GM12875 (cell line): ENCODE data around the gene VWA1.

ENCODE experiments used
- H3K4me3 ChIP-seq: one replicate; pipeline ENCODE4 v1.5.1; 2011; ENCODE audit warnings: low read depth, low read length, control low read depth
- TF ChIP-seq, protein P1 (sequence below): IDR thresholded peaks from 2 replicates; pipeline ENCODE4 v1.5.1; 2011; ENCODE audit warnings: low read depth, mild to moderate bottlenecking, control low read depth, inconsistent platforms, low read length, moderate library complexity, borderline replicate concordance; ENCODE audit not compliant: insufficient read depth

Gene VWA1

DNA sequence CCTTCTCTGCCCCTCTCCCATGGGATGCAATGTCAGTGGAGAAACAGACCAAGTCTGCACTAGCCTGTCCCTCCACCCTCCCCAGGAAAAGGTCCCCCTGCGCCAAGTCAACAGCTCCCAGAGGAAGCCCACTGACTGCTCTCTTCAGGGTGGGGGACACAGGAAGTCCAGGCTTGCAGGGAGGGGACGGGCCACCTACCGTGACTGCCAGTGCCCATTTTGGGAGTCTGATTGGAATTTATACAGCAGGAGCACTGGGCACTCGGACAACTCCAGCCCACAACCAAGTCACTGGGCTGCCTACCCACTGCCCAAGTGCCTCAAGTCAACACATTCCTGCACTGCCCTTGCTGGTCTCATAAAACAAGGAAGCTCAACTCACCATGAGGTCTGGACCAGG lies 42.5 kb upstream of the VWA1 start:
- no peak overlapping the region for H3K4me3 ChIP-seq
- TF ChIP-seq, protein P1, sequence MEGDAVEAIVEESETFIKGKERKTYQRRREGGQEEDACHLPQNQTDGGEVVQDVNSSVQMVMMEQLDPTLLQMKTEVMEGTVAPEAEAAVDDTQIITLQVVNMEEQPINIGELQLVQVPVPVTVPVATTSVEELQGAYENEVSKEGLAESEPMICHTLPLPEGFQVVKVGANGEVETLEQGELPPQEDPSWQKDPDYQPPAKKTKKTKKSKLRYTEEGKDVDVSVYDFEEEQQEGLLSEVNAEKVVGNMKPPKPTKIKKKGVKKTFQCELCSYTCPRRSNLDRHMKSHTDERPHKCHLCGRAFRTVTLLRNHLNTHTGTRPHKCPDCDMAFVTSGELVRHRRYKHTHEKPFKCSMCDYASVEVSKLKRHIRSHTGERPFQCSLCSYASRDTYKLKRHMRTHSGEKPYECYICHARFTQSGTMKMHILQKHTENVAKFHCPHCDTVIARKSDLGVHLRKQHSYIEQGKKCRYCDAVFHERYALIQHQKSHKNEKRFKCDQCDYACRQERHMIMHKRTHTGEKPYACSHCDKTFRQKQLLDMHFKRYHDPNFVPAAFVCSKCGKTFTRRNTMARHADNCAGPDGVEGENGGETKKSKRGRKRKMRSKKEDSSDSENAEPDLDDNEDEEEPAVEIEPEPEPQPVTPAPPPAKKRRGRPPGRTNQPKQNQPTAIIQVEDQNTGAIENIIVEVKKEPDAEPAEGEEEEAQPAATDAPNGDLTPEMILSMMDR: no peak

DNA sequence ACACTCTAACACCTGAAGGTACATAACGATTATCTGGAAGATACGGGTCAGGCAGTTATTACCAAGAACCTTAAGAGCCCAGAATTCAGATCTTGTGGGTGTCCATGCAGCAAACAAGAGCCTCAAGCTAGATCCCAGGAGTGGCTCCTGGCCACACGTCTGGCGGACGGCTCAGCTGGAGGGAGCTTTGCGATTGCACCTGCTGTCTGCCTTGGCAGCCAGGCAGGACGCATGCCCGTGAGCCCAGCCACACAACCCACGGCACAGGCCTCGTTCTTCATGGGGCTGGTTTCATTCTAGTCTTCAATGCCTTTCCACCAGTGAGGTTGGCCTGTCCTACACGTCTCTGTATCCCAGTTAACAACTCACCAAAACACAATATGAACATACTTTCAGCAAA lies 42.1 kb upstream of the VWA1 start:
- TF ChIP-seq, protein P1: no peak
- H3K4me3 ChIP-seq: no peak overlapping the region

DNA sequence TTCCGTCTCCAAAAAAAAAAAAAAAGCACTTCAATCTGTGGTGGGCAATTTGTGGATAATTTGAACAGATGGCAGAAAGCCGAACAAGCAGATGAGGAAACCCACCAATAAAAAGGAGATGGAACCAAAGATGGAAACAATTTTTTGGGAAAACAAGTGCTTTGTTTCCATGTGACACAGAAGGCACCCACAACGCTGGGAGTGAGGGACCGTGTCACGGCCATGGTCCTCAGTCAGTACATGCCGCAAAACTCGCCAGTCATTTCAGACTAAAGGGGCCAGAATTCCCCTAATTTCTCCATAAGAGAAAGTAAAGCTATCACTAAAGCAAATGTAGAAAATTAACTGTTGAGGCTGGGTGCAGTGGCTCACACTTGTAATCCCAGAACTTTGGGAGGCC lies 41.4 kb upstream of the VWA1 start:
- TF ChIP-seq, protein P1: no peak

DNA sequence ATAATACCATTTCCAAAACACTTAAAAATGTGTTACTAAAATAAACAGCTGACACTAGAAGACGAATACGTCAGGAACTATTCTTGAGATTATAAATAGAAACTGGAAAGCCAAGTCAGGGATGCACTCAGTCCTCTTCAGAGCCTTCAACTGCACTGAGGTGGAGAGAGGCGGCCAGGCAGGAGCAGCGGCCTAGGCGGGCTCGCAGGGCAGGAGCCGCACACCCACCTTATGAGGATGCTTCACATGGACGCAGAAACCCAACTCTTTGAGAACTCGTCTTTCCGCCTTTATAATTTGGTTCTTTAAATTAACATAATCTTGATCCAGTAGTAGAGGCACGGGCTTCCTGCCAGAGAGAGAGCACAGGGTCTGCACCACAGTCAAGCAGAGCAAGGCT lies 40.3 kb upstream of the VWA1 start:
- TF ChIP-seq, protein P1: no peak
- no peak overlapping the region for H3K4me3 ChIP-seq

More for the DNA sequence above, 41.4 kb upstream of the VWA1 start:
- no peak overlapping the region for H3K4me3 ChIP-seq

DNA sequence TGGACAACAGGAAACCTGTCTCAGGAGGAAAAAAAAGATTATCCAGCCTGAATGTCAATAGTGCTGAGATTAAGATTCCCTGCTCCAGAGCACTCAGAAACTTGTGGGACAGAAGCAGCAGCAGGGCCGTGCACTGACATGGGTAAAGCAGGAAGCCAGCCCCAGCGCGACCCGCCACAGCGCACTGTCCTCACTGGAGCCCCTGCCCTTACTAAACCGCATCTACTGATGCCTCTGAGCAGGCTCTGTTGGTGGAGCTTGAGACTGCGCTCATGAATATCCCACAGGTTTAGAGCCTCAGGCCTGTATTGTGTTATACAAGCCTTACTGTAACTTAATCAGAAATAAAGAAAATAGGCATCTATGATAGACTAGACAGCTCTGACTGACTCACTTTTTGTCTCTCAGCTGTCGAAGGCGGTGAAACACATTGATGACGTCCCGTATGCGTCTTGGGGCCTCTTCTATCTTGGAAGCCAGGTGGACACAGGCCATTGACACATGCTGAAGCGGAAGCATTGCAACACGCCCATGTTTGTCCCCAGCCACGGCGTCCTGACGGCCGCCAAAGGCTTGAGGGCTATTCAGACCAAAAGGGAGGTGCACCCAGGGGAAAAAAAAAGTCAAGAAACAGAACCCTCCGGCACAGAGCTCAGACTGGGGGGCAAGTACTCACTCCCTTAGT lies 37.5 kb upstream of the VWA1 start:
- TF ChIP-seq, protein P1: no peak
- peak overlapping the region; percentile 99 for H3K4me3 ChIP-seq

DNA sequence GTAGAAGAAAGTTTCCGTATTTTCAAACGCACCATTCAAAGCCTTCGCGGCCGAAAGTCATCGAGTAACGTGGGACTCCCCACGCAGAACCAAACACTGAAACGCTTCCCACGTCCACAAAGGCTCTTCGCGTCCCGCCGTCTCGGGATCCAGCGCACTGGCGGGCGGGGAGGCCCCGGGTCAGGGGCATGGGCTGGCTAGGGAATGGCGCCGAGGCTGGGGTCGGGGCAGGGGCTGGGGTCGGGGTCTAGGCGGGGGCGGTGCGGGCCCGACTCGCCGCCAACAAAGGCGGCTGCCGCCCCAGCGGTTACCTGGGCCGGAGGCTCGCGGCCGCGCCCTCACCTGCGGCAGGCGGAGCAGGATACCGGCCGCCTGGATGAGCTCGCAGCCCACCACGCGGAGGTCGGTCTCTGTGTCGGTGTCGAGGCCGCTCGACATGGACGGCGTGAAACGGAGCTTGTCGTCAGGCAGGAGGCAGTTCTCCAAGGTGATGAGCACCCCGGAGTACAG lies 36.8 kb upstream of the VWA1 start:
- TF ChIP-seq, protein P1: no peak
- peak overlapping the region; percentile 99 for H3K4me3 ChIP-seq

DNA sequence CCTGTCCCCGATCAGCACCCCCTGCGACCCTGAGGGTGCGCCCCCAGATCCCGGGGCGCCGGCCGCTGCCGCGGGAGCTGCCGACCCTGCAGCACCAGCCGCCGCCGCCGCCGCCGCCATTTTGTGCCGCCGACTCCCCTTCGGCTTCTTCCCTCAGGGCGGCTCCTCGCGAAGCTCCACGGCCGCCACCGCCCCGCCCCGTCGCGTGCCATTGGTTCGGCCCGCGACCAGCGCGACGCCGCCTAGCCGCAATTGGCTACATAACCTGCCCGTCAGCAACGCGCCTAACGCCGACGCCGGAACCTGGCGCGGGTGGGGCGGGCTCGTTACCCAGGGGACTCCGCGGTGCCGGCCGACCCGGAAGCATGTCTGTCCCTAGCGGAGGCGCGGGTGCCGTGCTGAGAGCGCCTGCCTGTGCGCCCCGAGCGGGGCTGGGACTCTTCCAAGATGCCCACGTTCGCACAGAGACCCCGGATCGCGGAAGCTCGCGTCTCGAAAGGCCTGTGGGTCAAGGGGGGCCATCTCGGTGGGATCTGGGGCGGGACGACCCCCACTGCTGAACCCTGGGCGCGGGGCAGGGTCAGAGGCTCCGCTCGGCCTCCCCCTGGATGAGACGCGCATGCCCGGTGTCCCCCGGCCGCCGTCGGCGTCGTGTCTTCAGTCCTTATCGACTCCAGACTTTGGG lies 36.2 kb upstream of the VWA1 start, which contains the start of gene CCNL2:
Gene CCNL2, minus strand, starts transcription at position 149 of the 685 bp plus-strand sequence. Its CDS starts 29 bp downstream, at position 120.
- peak within 1 kb of the TSS; percentile 99 for H3K4me3 ChIP-seq
- TF ChIP-seq, protein P1: peak; percentile 72
